ENCODE results near the gene CNBD2.
"Not testable (repeated sequence)": the region's sequence is repeated elsewhere in the genome, so short reads cannot be mapped to it uniquely, and the experiment has no call there.

Gene CNBD2

GRCh38 chr20:36010076-36010475, 41.7 kb downstream of the CNBD2 start:
- TF ChIP-seq CTCF (IDR thresholded peaks at IDR 0.05), result no peak
- no peak for TF ChIP-seq ZFX (IDR thresholded peaks at IDR 0.05; ENCODE audit: borderline replicate concordance)
- no peak overlapping the region for H3K27ac ChIP-seq

- H3K27ac ChIP-seq, result no peak overlapping the region
- TF ChIP-seq ZFX (IDR thresholded peaks at IDR 0.05; ENCODE audit: borderline replicate concordance), result no peak
- TF ChIP-seq CTCF (IDR thresholded peaks at IDR 0.05), result no peak
Observed at GRCh38 chr20:36010825-36011224, 42.4 kb downstream of the CNBD2 start.

- no peak overlapping the region for H3K27ac ChIP-seq
- TF ChIP-seq CTCF (IDR thresholded peaks at IDR 0.05) (no peak), ZFX (IDR thresholded peaks at IDR 0.05; ENCODE audit: borderline replicate concordance) (no peak)
Observed at GRCh38 chr20:36015806-36016403, 47.5 kb downstream of the CNBD2 start.

GRCh38 chr20:36017048-36017951, 48.9 kb downstream of the CNBD2 start:
- TF ChIP-seq ZFX (IDR thresholded peaks at IDR 0.05; ENCODE audit: borderline replicate concordance), result no peak
- TF ChIP-seq CTCF (IDR thresholded peaks at IDR 0.05), result no peak
- H3K27ac ChIP-seq, result no peak overlapping the region

- no peak for TF ChIP-seq CTCF (IDR thresholded peaks at IDR 0.05)
- no peak for TF ChIP-seq ZFX (IDR thresholded peaks at IDR 0.05; ENCODE audit: borderline replicate concordance)
- H3K27ac ChIP-seq, result no peak overlapping the region
Observed at GRCh38 chr20:36018208-36018988, 50.0 kb downstream of the CNBD2 start.

- H3K27ac ChIP-seq, result not testable (repeated sequence)
Observed at GRCh38 chr20:36026131-36026530, 57.7 kb downstream of the CNBD2 start.

- TF ChIP-seq CTCF (IDR thresholded peaks at IDR 0.05) (no peak), ZFX (IDR thresholded peaks at IDR 0.05; ENCODE audit: borderline replicate concordance) (no peak)
- H3K27ac ChIP-seq, result no peak overlapping the region
Observed at GRCh38 chr20:36028106-36028808, 59.9 kb downstream of the CNBD2 start.
